ENCODE results near the gene HAPLN2.
"Not testable (repeated sequence)": the region's sequence is repeated elsewhere in the genome, so short reads cannot be mapped to it uniquely, and the experiment has no call there.

Gene HAPLN2

GRCh38 chr1:156586323-156586722, 32.9 kb upstream of the HAPLN2 start:
- DNase-seq (ENCODE audit: low read depth): no peak
- no peak for TF ChIP-seq CTCF (conservative IDR thresholded peaks at IDR 0.05; ENCODE audit: control insufficient read depth, insufficient read depth, low read depth, low read length)
- H3K4me3 ChIP-seq (ENCODE audit: control insufficient read depth, low read depth, low read length): no peak overlapping the region

- no peak overlapping the region for H3K4me3 ChIP-seq (ENCODE audit: control insufficient read depth, low read depth, low read length)
- no peak for TF ChIP-seq CTCF (conservative IDR thresholded peaks at IDR 0.05; ENCODE audit: control insufficient read depth, insufficient read depth, low read depth, low read length)
- no peak for DNase-seq (ENCODE audit: low read depth)
Observed at GRCh38 chr1:156586892-156587477, 32.2 kb upstream of the HAPLN2 start.

- H3K4me3 ChIP-seq (ENCODE audit: control insufficient read depth, low read depth, low read length); DNase-seq (ENCODE audit: low read depth): not testable (repeated sequence)
Observed at GRCh38 chr1:156587927-156588326, 31.3 kb upstream of the HAPLN2 start.

- DNase-seq (ENCODE audit: low read depth): no peak
- TF ChIP-seq CTCF (conservative IDR thresholded peaks at IDR 0.05; ENCODE audit: control insufficient read depth, insufficient read depth, low read depth, low read length): no peak
- no peak overlapping the region for H3K4me3 ChIP-seq (ENCODE audit: control insufficient read depth, low read depth, low read length)
Observed at GRCh38 chr1:156589546-156589945, 29.7 kb upstream of the HAPLN2 start.

GRCh38 chr1:156590326-156591180, 28.7 kb upstream of the HAPLN2 start:
- TF ChIP-seq CTCF (conservative IDR thresholded peaks at IDR 0.05; ENCODE audit: control insufficient read depth, insufficient read depth, low read depth, low read length): no peak
- H3K4me3 ChIP-seq (ENCODE audit: control insufficient read depth, low read depth, low read length): no peak overlapping the region

GRCh38 chr1:156591181-156591431, 28.1 kb upstream of the HAPLN2 start:
- TF ChIP-seq CTCF (conservative IDR thresholded peaks at IDR 0.05; ENCODE audit: control insufficient read depth, insufficient read depth, low read depth, low read length): no peak
- H3K4me3 ChIP-seq (ENCODE audit: control insufficient read depth, low read depth, low read length): peak overlapping the region; percentile 76
- DNase-seq (ENCODE audit: low read depth): no peak

More at GRCh38 chr1:156590326-156591180, 28.7 kb upstream of the HAPLN2 start:
- no peak for DNase-seq (ENCODE audit: low read depth)

GRCh38 chr1:156591432-156592157, 27.6 kb upstream of the HAPLN2 start, which contains the start of gene NAXE:
TSS of gene NAXE (plus strand) at chr1:156591776. CDS start at chr1:156591805, 29 bp downstream.
- TF ChIP-seq CTCF (conservative IDR thresholded peaks at IDR 0.05; ENCODE audit: control insufficient read depth, insufficient read depth, low read depth, low read length): no peak
- H3K4me3 ChIP-seq (ENCODE audit: control insufficient read depth, low read depth, low read length): peak within 1 kb of the TSS; percentile 76
- DNase-seq (ENCODE audit: low read depth): peak; percentile 29
